CD14-positive monocyte (primary cell): Measurements from ENCODE around the gene GRIFIN. TPM values are rescaled to one million over a fixed set of nuclear protein-coding genes. Genes with fewer than 3 reads are reported as not detected.

Source experiments
- DNase-seq, 3 donors: peaks; one replicate each; pipeline ENCODE4 v3.0.0-alpha.2; 2011 to 2022
- H2AFZ ChIP-seq: 2 replicates; pipeline ENCODE4 v1.6.0; 2012; ENCODE audit warnings: mild to moderate bottlenecking, low read depth, low read length, inconsistent platforms; ENCODE audit not compliant: insufficient read depth, poor library complexity, severe bottlenecking
- H3K27ac ChIP-seq, 2 donors: 1 replicate in 1 of 2; 2 replicates in 1 of 2; pipeline ENCODE4 v1.5.1; 2012 to 2013; ENCODE audit warnings: low read length in 2 of 2, control low read depth in 1 of 2, inconsistent platforms in 1 of 2, low read depth in 1 of 2, mild to moderate bottlenecking in 1 of 2
- H3K27me3 ChIP-seq, 2 donors: one replicate each; pipeline versions ENCODE4 v1.6.0 to v1.6.1; 2011 to 2013; ENCODE audit warnings: low read length in 2 of 2; ENCODE audit not compliant: control insufficient read depth in 2 of 2, insufficient read depth in 2 of 2
- H3K36me3 ChIP-seq, 2 donors: replicated peaks in 1 of 2; 1 replicate in 1 of 2; 2 replicates in 1 of 2; pipeline versions ENCODE4 v1.5.1 to v1.6.1; 2012 to 2013; ENCODE audit warnings: low read length in 2 of 2, control low read depth in 1 of 2, inconsistent platforms in 1 of 2, mild to moderate bottlenecking in 1 of 2; ENCODE audit not compliant: insufficient read depth in 2 of 2, control insufficient read depth in 1 of 2
- H3K4me1 ChIP-seq, 2 donors: 1 replicate in 1 of 2; 2 replicates in 1 of 2; pipeline versions ENCODE4 v1.5.1 to v1.6.1; 2012 to 2013; ENCODE audit warnings: low read length in 2 of 2, control low read depth in 1 of 2, inconsistent platforms in 1 of 2, mild to moderate bottlenecking in 1 of 2, moderate library complexity in 1 of 2; ENCODE audit not compliant: insufficient read depth in 2 of 2, control insufficient read depth in 1 of 2
- H3K4me2 ChIP-seq: replicated peaks from 2 replicates; pipeline ENCODE3; 2012; ENCODE audit warnings: low read length, moderate library complexity, mild to moderate bottlenecking; ENCODE audit not compliant: poor library complexity, severe bottlenecking; ENCODE audit errors: extremely low read depth
- H3K4me3 ChIP-seq, 3 experiments: fragments of 200-600 bp in 1 of 3; sonication (generic) in 1 of 3; replicated peaks in 1 of 3; 1 replicate in 2 of 3; 2 replicates in 1 of 3; pipeline ENCODE4 v1.5.1; 2011 to 2013; ENCODE audit warnings: low read length in 3 of 3, mild to moderate bottlenecking in 3 of 3, control low read depth in 2 of 3, low read depth in 2 of 3, inconsistent platforms in 1 of 3, moderate library complexity in 1 of 3
- H3K79me2 ChIP-seq: 2 replicates; pipeline ENCODE4 v1.6.0; 2012; ENCODE audit warnings: mild to moderate bottlenecking, control low read depth, inconsistent platforms, low read length, moderate library complexity; ENCODE audit not compliant: insufficient read depth
- H3K9ac ChIP-seq: 2 replicates; pipeline ENCODE4 v1.6.0; 2017; ENCODE audit warnings: low read length, mild to moderate bottlenecking; ENCODE audit not compliant: insufficient read depth, poor library complexity, severe bottlenecking
- H3K9me3 ChIP-seq, 2 donors: replicated peaks in 1 of 2; 1 replicate in 1 of 2; 2 replicates in 1 of 2; pipeline versions ENCODE4 v1.5.1 to v1.6.1; 2012 to 2013; ENCODE audit warnings: low read length in 2 of 2, control low read depth in 1 of 2; ENCODE audit not compliant: control insufficient read depth in 1 of 2, insufficient read depth in 1 of 2
- H4K20me1 ChIP-seq: 2 replicates; pipeline ENCODE4 v1.6.0; 2012; ENCODE audit warnings: mild to moderate bottlenecking, low read length, control low read depth, moderate library complexity; ENCODE audit not compliant: insufficient read depth
- H3K27ac Mint-ChIP-seq, 7 donors: one replicate each; pipeline ENCODE4 v1.8.0; 2020; ENCODE audit warnings: mild to moderate bottlenecking in 7 of 7, mixed read lengths in 7 of 7, moderate library complexity in 6 of 7, inconsistent platforms in 2 of 7
- H3K27me3 Mint-ChIP-seq, 3 donors: one replicate each; pipeline ENCODE4 v1.8.0; 2021 to 2022; ENCODE audit warnings: low read depth in 3 of 3, mild to moderate bottlenecking in 3 of 3, mixed read lengths in 3 of 3, moderate library complexity in 3 of 3, inconsistent platforms in 1 of 3
- H3K36me3 Mint-ChIP-seq, 2 donors: one replicate each; pipeline ENCODE4 v1.8.0; 2020; ENCODE audit warnings: mixed read lengths in 2 of 2, inconsistent platforms in 1 of 2, mild to moderate bottlenecking in 1 of 2
- H3K4me1 Mint-ChIP-seq: one replicate; pipeline ENCODE4 v1.8.0; 2020; ENCODE audit warnings: mild to moderate bottlenecking, mixed read lengths
- H3K4me3 Mint-ChIP-seq, 2 donors: one replicate each; pipeline ENCODE4 v1.8.0; 2020; ENCODE audit warnings: mild to moderate bottlenecking in 2 of 2, mixed read lengths in 2 of 2, moderate library complexity in 1 of 2
- H3K9me3 Mint-ChIP-seq, 7 donors: one replicate each; pipeline ENCODE4 v1.8.0; 2020 to 2022; ENCODE audit warnings: mixed read lengths in 7 of 7, mild to moderate bottlenecking in 6 of 7, moderate library complexity in 6 of 7, inconsistent platforms in 2 of 7
- WGBS: methylation state at CpG from one replicate; pipeline ENCODE4 v1.1.5; 2013; ENCODE audit warnings: missing lambda C conversion rate; ENCODE audit not compliant: insufficient coverage; 5-methylcytosine and 5-hydroxymethylcytosine counted together
- intact Hi-C, 2 donors: fragments of 100-400 bp; cut with micrococcal nuclease; formaldehyde crosslinking; loops; one replicate each; pipeline versions ENCODE4 v1.15.0 to v1.15.1; 2023
- polyA plus RNA-seq, 3 donors: library from polyadenylated mRNA; depleted of rRNA in 1 of 3; unstranded in 2 of 3; stranded (reverse) in 1 of 3; fragments of 300-500 nt in 2 of 3; fragments of >200 nt in 1 of 3; fragmentation: Illumina TruSeq in 2 of 3; gene quantifications; 1 replicate in 2 of 3; 2 replicates in 1 of 3; pipeline ENCODE4 v1.2.3, GENCODE V29; 2012 to 2021
- TF ChIP-seq, protein P1 (sequence below): fragments of 200-600 bp; IDR thresholded peaks from one replicate; pipeline ENCODE4 v1.8.0; 2022; ENCODE audit warnings: antibody characterized with exemption, mild to moderate bottlenecking

The GRIFIN gene
- polyA plus RNA-seq, 3 donors, result not detected

DNA sequence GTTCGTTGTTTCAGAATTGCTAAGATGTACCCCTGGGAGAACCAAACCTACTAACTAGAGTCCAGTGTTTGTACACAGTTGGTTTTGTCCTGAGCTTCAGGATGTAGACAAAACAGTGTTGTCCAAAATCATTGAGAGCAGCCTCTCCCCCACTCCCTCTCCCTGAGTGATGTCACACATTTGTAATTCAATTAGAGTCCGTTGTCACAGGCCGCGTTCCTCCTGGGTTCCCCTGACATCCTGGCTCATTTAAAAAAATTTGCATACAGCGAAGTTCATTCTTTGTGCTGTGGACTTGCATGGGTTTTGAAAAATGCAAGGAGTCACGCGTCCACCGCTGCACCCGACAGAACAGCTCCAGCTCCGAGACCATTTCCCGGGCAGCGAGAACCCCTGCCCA is 10.3 kb downstream of the GRIFIN start:
- no peak overlapping the region for H3K4me2 ChIP-seq
- TF ChIP-seq, protein P1, sequence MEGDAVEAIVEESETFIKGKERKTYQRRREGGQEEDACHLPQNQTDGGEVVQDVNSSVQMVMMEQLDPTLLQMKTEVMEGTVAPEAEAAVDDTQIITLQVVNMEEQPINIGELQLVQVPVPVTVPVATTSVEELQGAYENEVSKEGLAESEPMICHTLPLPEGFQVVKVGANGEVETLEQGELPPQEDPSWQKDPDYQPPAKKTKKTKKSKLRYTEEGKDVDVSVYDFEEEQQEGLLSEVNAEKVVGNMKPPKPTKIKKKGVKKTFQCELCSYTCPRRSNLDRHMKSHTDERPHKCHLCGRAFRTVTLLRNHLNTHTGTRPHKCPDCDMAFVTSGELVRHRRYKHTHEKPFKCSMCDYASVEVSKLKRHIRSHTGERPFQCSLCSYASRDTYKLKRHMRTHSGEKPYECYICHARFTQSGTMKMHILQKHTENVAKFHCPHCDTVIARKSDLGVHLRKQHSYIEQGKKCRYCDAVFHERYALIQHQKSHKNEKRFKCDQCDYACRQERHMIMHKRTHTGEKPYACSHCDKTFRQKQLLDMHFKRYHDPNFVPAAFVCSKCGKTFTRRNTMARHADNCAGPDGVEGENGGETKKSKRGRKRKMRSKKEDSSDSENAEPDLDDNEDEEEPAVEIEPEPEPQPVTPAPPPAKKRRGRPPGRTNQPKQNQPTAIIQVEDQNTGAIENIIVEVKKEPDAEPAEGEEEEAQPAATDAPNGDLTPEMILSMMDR, result no peak
- H3K36me3 ChIP-seq, result no peaks in the 10 kb centered on the region
- no peak overlapping the region for H3K9ac ChIP-seq
- Mint-ChIP-seq H3K36me3 (no peaks in the 10 kb centered on the region), H3K27ac (no peak overlapping the region), H3K27me3 (peaks cover 8 to 18% (median 12%) of the 10 kb centered on the region in 3 donors), H3K9me3 (peaks cover 0 to 4% (median 0%) of the 10 kb centered on the region in 7 donors), H3K4me3 (no peak overlapping the region), H3K4me1 (peaks cover 18% of the 10 kb centered on the region)
- H3K9me3 ChIP-seq, result no peaks in the 10 kb centered on the region
- H3K27me3 ChIP-seq, result no peaks in the 10 kb centered on the region
- H3K27ac ChIP-seq, result no peak overlapping the region
- H2AFZ ChIP-seq, result no peak overlapping the region
- peaks cover 16 to 21% of the 10 kb centered on the region in 2 donors for H3K4me1 ChIP-seq
- no peak for DNase-seq
- intact Hi-C loops, result no loop called here
- H4K20me1 ChIP-seq, result no peaks in the 10 kb centered on the region
- no peaks in the 10 kb centered on the region for H3K79me2 ChIP-seq
- WGBS, result 94% methylated on average over 6 of the region's 12 CpGs
- H3K4me3 ChIP-seq, result no peak overlapping the region

DNA sequence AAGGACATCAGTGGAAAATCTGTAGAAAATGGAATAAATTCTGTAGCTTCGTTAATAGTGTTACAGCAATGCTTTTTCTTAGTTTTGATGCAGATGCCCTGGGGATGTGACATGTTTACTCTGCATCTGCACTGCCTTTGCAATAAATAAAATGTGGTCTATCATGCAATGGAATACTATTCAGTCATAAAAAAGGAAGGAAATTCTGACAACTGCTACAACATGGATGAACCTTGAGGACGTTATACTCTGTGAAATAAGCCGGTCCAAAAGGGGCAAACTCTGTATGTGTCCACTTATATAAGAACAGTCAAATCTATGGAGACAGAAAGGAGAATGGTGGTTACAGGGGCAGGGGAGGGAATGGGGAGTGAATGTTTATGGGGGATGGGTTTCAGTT is 13.5 kb downstream of the GRIFIN start:
- TF ChIP-seq, protein P1, result no peak
- no peak overlapping the region for H3K4me2 ChIP-seq
- H2AFZ ChIP-seq, result no peak overlapping the region
- H3K4me3 ChIP-seq, result no peak overlapping the region
- Mint-ChIP-seq H3K36me3 (no peaks in the 10 kb centered on the region), H3K27me3 (peaks cover 2 to 7% (median 5%) of the 10 kb centered on the region in 3 donors), H3K27ac (no peak overlapping the region), H3K4me1 (peaks cover 2% of the 10 kb centered on the region), H3K9me3 (peaks cover 0 to 4% (median 0%) of the 10 kb centered on the region in 7 donors), H3K4me3 (no peak overlapping the region)
- intact Hi-C loops, result no loop called here
- H3K4me1 ChIP-seq, result no peaks in the 10 kb centered on the region
- no peaks in the 10 kb centered on the region for H4K20me1 ChIP-seq
- no peaks in the 10 kb centered on the region for H3K79me2 ChIP-seq
- H3K27ac ChIP-seq, result no peak overlapping the region
- H3K36me3 ChIP-seq, result no peaks in the 10 kb centered on the region
- no peaks in the 10 kb centered on the region for H3K27me3 ChIP-seq
- H3K9ac ChIP-seq, result no peak overlapping the region
- no peak for DNase-seq
- H3K9me3 ChIP-seq, result no peaks in the 10 kb centered on the region
- 83% methylated on average over 2 of the region's 3 CpGs for WGBS
